Measurements from ENCODE around the gene LILRB2.

GRCh38 chr19:54262470-54262869, 18.4 kb downstream of the LILRB2 start:
- TF ChIP-seq CTCF (IDR thresholded peaks at IDR 0.05; ENCODE audit: low read length) (no peak), EZH2 (IDR thresholded peaks at IDR 0.05; ENCODE audit: borderline replicate concordance, low read length) (no peak)

Data from OCI-LY1 (cell line).